Measurements from ENCODE around the gene SYNPO2L.

DNA sequence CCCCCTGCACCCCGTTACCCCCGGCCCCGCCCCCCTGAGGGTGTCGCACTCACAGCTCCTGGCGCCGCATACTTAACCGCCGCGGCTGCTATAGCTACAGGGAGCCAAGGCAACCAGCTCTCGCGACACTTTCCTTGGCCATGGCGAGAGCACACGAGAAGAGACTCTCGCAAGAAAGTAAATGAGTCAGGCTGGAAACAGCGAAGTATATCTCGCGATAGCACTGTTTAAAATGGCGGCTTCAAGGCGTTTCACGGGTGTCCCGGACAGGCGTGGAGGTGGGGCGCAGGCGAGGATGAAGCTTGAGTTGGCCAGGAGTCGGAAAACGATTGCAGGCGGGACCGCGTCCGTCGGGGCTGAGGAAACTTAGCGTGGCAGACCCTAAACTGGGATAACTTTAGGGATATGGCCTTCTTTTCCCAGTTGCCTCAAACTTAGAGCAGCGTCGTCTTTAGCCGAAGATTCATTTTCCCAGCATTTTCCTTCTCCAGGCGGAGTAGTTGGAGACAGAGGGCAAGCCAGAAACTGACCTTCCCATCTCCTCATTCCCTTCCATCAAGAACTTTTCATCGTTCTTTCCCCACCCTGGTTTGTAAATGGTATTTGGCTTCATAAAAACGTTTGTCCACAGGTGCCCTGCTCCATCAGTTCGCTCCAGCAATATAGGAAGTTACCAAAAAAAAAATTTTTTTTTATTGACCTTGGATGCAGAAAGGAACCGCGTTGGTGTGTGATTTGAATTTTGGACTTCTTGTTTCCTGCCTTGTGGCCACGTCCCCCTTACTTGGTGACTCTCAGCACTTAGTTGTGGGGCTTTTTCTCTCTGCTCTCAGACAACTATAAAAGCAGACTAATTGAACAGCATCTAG is 29.7 kb downstream of the SYNPO2L start:
- TF ChIP-seq, protein P1, sequence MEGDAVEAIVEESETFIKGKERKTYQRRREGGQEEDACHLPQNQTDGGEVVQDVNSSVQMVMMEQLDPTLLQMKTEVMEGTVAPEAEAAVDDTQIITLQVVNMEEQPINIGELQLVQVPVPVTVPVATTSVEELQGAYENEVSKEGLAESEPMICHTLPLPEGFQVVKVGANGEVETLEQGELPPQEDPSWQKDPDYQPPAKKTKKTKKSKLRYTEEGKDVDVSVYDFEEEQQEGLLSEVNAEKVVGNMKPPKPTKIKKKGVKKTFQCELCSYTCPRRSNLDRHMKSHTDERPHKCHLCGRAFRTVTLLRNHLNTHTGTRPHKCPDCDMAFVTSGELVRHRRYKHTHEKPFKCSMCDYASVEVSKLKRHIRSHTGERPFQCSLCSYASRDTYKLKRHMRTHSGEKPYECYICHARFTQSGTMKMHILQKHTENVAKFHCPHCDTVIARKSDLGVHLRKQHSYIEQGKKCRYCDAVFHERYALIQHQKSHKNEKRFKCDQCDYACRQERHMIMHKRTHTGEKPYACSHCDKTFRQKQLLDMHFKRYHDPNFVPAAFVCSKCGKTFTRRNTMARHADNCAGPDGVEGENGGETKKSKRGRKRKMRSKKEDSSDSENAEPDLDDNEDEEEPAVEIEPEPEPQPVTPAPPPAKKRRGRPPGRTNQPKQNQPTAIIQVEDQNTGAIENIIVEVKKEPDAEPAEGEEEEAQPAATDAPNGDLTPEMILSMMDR (IDR thresholded peaks at IDR 0.05), result no peak
- TF ChIP-seq POLR2A (IDR thresholded peaks at IDR 0.05), result peak in 1 of 4 donors; percentile 7

Measured in stomach (tissue), 4 donors.